ENCODE results near the gene NUDCD3. TPM values are rescaled to one million over a fixed set of nuclear protein-coding genes. Genes with fewer than 3 reads are reported as not detected.

The NUDCD3 gene
- total RNA-seq, 1 donor from 2014 or later, result 91.0 TPM

- DNase-seq (no peak), ATAC-seq (peak; percentile 40)
- Histone ChIP-seq H3K27ac (no peak overlapping the region), H3K4me1 (peaks cover 51% of the 10 kb centered on the region), H3K4me3 (no peak overlapping the region), H3K36me3 (peaks cover 55% of the 10 kb centered on the region), H3K9me3 (no peaks in the 10 kb centered on the region), H3K27me3 (no peaks in the 10 kb centered on the region)
- no peak for TF ChIP-seq CTCF (IDR thresholded peaks at IDR 0.05)
- intact Hi-C loops (cut with DNase I), result no loop called here
These were observed 5.8 kb downstream of the NUDCD3 start for GRCh38 chr7:44484482-44485313.

GRCh38 chr7:44482502-44483485 is 7.7 kb downstream of the NUDCD3 start:
- ATAC-seq (no peak), DNase-seq (no peak)
- H3K27me3 ChIP-seq, result no peaks in the 10 kb centered on the region
- peaks cover 74% of the 10 kb centered on the region for H3K36me3 ChIP-seq
- H3K9me3 ChIP-seq, result no peaks in the 10 kb centered on the region
- H3K4me1 ChIP-seq, result peaks cover 32% of the 10 kb centered on the region
- H3K27ac ChIP-seq, result no peak overlapping the region
- no peak overlapping the region for H3K4me3 ChIP-seq
- TF ChIP-seq CTCF (IDR thresholded peaks at IDR 0.05), result no peak
- intact Hi-C loops (cut with DNase I), result no loop called here

GRCh38 chr7:44477938-44478337 is 12.5 kb downstream of the NUDCD3 start:
- Histone ChIP-seq H3K27me3 (no peaks in the 10 kb centered on the region), H3K9me3 (no peaks in the 10 kb centered on the region), H3K4me1 (no peaks in the 10 kb centered on the region), H3K36me3 (peaks cover 79% of the 10 kb centered on the region), H3K27ac (no peak overlapping the region), H3K4me3 (no peak overlapping the region)
- DNase-seq (no peak), ATAC-seq (no peak)
- no peak for TF ChIP-seq CTCF (IDR thresholded peaks at IDR 0.05)
- intact Hi-C loops (cut with DNase I), result no loop called here

DNA sequence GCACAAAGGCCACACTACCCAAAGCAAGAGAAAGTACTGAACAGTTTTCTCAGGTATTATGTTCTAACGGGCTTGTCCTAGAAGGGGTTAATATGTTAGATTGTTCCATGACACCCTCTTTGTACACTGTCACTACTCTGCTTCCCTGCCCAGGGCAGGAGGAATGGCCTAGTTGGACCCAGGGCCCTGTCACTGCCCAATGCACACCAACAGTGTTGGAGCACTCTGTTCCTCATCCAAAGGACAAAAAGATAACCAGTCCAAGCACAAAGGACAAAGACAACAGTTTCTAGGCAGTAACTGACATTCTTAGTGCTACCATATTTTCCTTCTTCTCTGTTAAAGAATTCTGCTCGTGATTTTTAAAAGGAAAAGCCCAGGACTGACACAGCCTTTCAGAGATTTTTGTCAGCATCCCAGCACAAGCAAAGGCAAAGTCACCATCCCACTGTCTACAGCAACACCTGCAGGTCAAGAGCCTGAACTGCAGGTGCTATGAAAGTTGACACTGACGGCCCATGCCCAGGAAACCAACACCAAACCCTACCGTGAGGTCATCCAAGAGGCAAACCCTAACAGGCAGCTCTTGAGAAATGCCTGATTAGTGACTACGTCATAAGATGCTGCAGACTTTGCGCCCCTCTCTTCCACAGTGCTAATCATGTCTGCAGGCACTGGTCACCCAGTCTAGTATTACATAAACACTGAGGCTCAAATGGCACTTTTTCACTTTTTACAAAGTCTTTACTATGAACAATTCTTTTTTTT is 13.2 kb downstream of the NUDCD3 start:
- intact Hi-C loops (cut with DNase I), result no loop called here
- no peaks in the 10 kb centered on the region for H3K4me1 ChIP-seq
- DNase-seq (no peak), ATAC-seq (peak; percentile 98)
- no peaks in the 10 kb centered on the region for H3K27me3 ChIP-seq
- no peak overlapping the region for H3K27ac ChIP-seq
- H3K36me3 ChIP-seq, result peaks cover 79% of the 10 kb centered on the region
- H3K4me3 ChIP-seq, result no peak overlapping the region
- H3K9me3 ChIP-seq, result no peaks in the 10 kb centered on the region
- peak; percentile 92 for TF ChIP-seq CTCF (IDR thresholded peaks at IDR 0.05)

DNA sequence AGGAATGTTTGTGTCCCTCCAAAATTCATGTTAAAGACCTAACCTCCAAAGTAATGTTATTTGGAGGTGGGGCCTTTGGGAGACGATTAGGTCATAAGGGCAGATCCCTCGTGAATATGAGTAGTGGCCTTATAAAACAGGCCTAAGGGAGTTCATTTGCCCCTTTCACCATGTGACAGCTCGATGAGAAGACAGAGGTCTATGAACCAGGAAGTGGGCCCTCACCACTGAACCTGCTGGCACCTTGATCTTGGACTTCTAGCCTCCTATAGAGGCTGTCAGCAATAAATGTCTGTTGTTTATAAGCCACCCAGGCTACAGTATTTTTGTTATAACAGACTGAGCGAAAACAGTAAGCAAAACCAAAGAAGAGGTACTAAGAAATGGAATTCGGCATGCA is 14.1 kb downstream of the NUDCD3 start:
- H3K27me3 ChIP-seq, result no peaks in the 10 kb centered on the region
- ATAC-seq (no peak), DNase-seq (no peak)
- H3K9me3 ChIP-seq, result no peaks in the 10 kb centered on the region
- H3K27ac ChIP-seq, result no peak overlapping the region
- peaks cover 71% of the 10 kb centered on the region for H3K36me3 ChIP-seq
- no peak overlapping the region for H3K4me3 ChIP-seq
- TF ChIP-seq CTCF (IDR thresholded peaks at IDR 0.05), result no peak
- peaks cover 2% of the 10 kb centered on the region for H3K4me1 ChIP-seq
- intact Hi-C loops (cut with DNase I), result no loop called here
